K562 (cell line): ENCODE results near the gene MEAK7. TPM values are rescaled to one million over a fixed set of nuclear protein-coding genes. Genes with fewer than 3 reads are reported as not detected.

Experiments used
- ATAC-seq: fragments of 200-7000 bp; cut with Tn5 transposase; 3 replicates; pipeline ENCODE4 v1.9.1; 2020; ENCODE audit warnings: moderate library complexity
- BruUV-seq: library from RNA; stranded (reverse); fragments of 400-500 nt; replicated peaks from 2 replicates; lab custom pipeline; 2021; lab: Mats Ljungman, UMichigan
- CTCF ChIA-PET: fragments of 300-600 bp; formaldehyde crosslinking; extraction: SDS; loops from one replicate; lab custom pipeline; 2021; ENCODE audit warnings: low intra/inter-chr PET ratio; lab: Yijun Ruan, JAX
- POLR2A ChIA-PET: fragments of 300-600, 350-650 bp; sonication (Branson Sonifier 250); formaldehyde crosslinking; extraction: SDS; loops from one replicate; lab custom pipeline; 2021; ENCODE audit warnings: antibody characterized with exemption, inconsistent platforms; lab: Yijun Ruan, JAX
- DNase-seq, 4 experiments: peaks; one replicate each; pipeline versions ENCODE4 v3.0.0 to v3.0.0-alpha.2; 2011 to 2018; ENCODE audit warnings: low spot score in 3 of 4, mixed read lengths in 3 of 4; ENCODE audit errors: extremely low read depth in 1 of 4
- FAIRE-seq: peaks from 2 replicates; lab custom pipeline; 2011; peaks lifted over from hg19 to GRCh38; lab: Jason Lieb, UNC
- H2AFZ ChIP-seq: 2 replicates; pipeline ENCODE4 v1.6.0; 2011; ENCODE audit warnings: low read depth, low read length, control low read depth, inconsistent platforms
- H3K27ac ChIP-seq: fragments of 200-600 bp; 3 replicates; pipeline ENCODE4 v1.8.0; 2011; ENCODE audit warnings: low read depth, mild to moderate bottlenecking, control low read depth, inconsistent platforms, low read length, moderate library complexity, mixed read lengths; ENCODE audit errors: extremely low read depth
- H3K27me3 ChIP-seq, 2 experiments: fragments of 300-600 bp in 1 of 2; 2 replicates in 1 of 2; 3 replicates in 1 of 2; pipeline versions ENCODE4 v1.6.0 to v1.8.0; 2011; ENCODE audit warnings: inconsistent platforms in 2 of 2, low read length in 2 of 2, mild to moderate bottlenecking in 1 of 2, mixed read lengths in 1 of 2, moderate library complexity in 1 of 2; ENCODE audit not compliant: control insufficient read depth in 2 of 2, insufficient read depth in 2 of 2
- H3K36me3 ChIP-seq: fragments of 300-600 bp; 3 replicates; pipeline ENCODE4 v1.8.0; 2011; ENCODE audit warnings: mild to moderate bottlenecking, low read length, inconsistent platforms; ENCODE audit not compliant: control insufficient read depth, insufficient read depth
- H3K4me1 ChIP-seq, 2 experiments: fragments of 200-600 bp in 1 of 2; replicated peaks in 1 of 2; 2 replicates in 1 of 2; 3 replicates in 1 of 2; pipeline versions ENCODE4 v1.5.1 to v1.8.0; 2011; ENCODE audit warnings: inconsistent platforms in 2 of 2, low read length in 2 of 2, mild to moderate bottlenecking in 1 of 2, mixed read lengths in 1 of 2, moderate library complexity in 1 of 2; ENCODE audit not compliant: control insufficient read depth in 2 of 2, insufficient read depth in 2 of 2
- H3K4me2 ChIP-seq: 2 replicates; pipeline ENCODE4 v1.6.1; 2011; ENCODE audit warnings: low read length, control low read depth, inconsistent platforms, mixed read lengths; ENCODE audit not compliant: insufficient read depth
- H3K4me3 ChIP-seq: fragments of 200-600 bp; sonication (generic), shearing (Covaris generic); 2 replicates; pipeline ENCODE4 v1.5.1; 2016; ENCODE audit warnings: control low read depth, inconsistent platforms
- H3K79me2 ChIP-seq: fragments of 200-600 bp; 3 replicates; pipeline ENCODE4 v1.8.0; 2011; ENCODE audit warnings: low read length, inconsistent platforms; ENCODE audit not compliant: control insufficient read depth, insufficient read depth
- H3K9ac ChIP-seq, 2 experiments: 2 replicates each; pipeline versions ENCODE4 v1.6.0 to v1.6.1; 2011; ENCODE audit warnings: low read depth in 2 of 2, low read length in 2 of 2, control low read depth in 1 of 2, inconsistent platforms in 1 of 2, mild to moderate bottlenecking in 1 of 2, mixed read lengths in 1 of 2; ENCODE audit not compliant: insufficient read depth in 1 of 2
- H3K9me1 ChIP-seq: one replicate; pipeline ENCODE4 v1.6.0; 2011; ENCODE audit warnings: inconsistent platforms, mild to moderate bottlenecking, low read length, moderate library complexity; ENCODE audit not compliant: control insufficient read depth, insufficient read depth
- H3K9me3 ChIP-seq: replicated peaks from 2 replicates; pipeline ENCODE4 v1.5.1; 2011; ENCODE audit warnings: low read depth, low read length, inconsistent platforms; ENCODE audit not compliant: control insufficient read depth, insufficient read depth
- H4K20me1 ChIP-seq: replicated peaks from 2 replicates; pipeline ENCODE4 v1.6.1; 2011; ENCODE audit warnings: low read length, inconsistent platforms, mixed read lengths; ENCODE audit not compliant: control insufficient read depth, insufficient read depth
- HDGF ChIP-seq: fragments of 450-650 bp; IDR thresholded peaks from 2 replicates; pipeline ENCODE4 v1.6.1; 2016
- NR1H2 ChIP-seq: sonication (generic); formaldehyde crosslinking; IDR thresholded peaks from 2 replicates; pipeline ENCODE4 v1.4.0; 2020; ENCODE audit warnings: mild to moderate bottlenecking, missing genetic modification reagents
- POLR2H ChIP-seq: IDR thresholded peaks from 2 replicates; pipeline ENCODE4 v1.6.1; 2016; ENCODE audit warnings: missing genetic modification characterization, low read depth, mild to moderate bottlenecking, control low read depth, missing compliant biosample characterization, moderate library complexity
- ZNF274 ChIP-seq: IDR thresholded peaks from 2 replicates; pipeline ENCODE4 v1.6.1; 2011; ENCODE audit warnings: low read depth, mild to moderate bottlenecking, low read length, moderate library complexity, borderline replicate concordance
- ZNF444 ChIP-seq: fragments of 250-450 bp; sonication (Bioruptor Pico); IDR thresholded peaks from 2 replicates; pipeline ENCODE4 v1.4.0; 2020; ENCODE audit warnings: mild to moderate bottlenecking, moderate library complexity
- WGBS: fragments of 100-300 bp; shearing (Covaris generic); methylation state at CpG from one replicate; pipeline ENCODE4 v1.1.6; 2016; ENCODE audit warnings: low coverage, mixed read lengths; ENCODE audit not compliant: insufficient coverage; ENCODE audit errors: missing lambda C conversion rate; 5-methylcytosine and 5-hydroxymethylcytosine counted together
- in situ Hi-C: fragments of 300-500 bp; cut with MboI; formaldehyde crosslinking; loops from 4 replicates; pipeline ENCODE4 v1.15.0; 2018; ENCODE audit warnings: inconsistent platforms, mixed read lengths
- intact Hi-C: fragments of 100-400 bp; cut with micrococcal nuclease; formaldehyde crosslinking; loops from 2 replicates; pipeline ENCODE4 v1.14.2; 2022
- polyA plus RNA-seq, 8 experiments: library from polyadenylated mRNA; depleted of rRNA in 4 of 8; stranded (reverse) in 5 of 8; unstranded in 3 of 8; fragments of >200 nt; fragmentation: Nextera tagmentation in 2 of 8; fragmentation: Illumina TruSeq in 1 of 8; extraction: Ambion mirVana in 2 of 8; extraction: Trizol in 1 of 8; gene quantifications; 2 replicates each; pipeline versions ENCODE4 v1.2.1 to v1.2.3, GENCODE V29; 2011 to 2014; ENCODE audit warnings: inconsistent platforms in 1 of 8, missing spikeins in 1 of 8
- total RNA-seq, 7 experiments: library from RNA; depleted of rRNA in 6 of 7; stranded (reverse); fragments of >200 nt in 6 of 7; fragmentation: Illumina TruSeq in 2 of 7; extraction: Trizol in 2 of 7; gene quantifications; 2 replicates each; pipeline versions ENCODE4 v1.2.1 to v1.2.3, GENCODE V29; 2011 to 2021; ENCODE audit warnings: low replicate concordance in 1 of 7
- TF ChIP-seq, protein P1 (sequence below): sonication (generic); formaldehyde crosslinking; IDR thresholded peaks from 2 replicates; pipeline ENCODE4 v1.8.0; 2023; ENCODE audit warnings: mild to moderate bottlenecking, missing genetic modification reagents

The MEAK7 gene
- total and polyA plus RNA-seq, 9 of the 15 experiments (the other 6 are each of a cell fraction or from before 2014, with no cell fraction given): 1.4 to 14.5 (median 6.3) TPM

DNA sequence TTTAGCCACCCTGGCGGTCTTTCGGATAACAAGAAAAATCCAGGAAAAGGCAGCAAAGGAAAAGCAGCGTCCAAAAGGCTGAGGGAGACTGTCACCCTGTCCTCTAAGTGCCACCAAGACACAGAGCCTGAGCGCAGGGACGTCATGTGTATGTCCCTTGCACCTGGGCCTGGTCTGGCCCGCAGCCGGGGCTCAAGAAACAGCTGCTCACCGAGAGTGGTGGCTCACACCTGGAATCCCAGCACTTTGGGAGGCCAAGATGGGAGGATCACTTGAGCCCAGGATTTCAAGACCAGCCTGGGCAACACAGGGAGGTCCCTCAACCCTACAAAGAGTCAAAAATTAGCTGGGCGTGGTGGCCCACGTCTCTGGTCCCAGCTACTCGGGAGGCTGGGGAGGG is 9.2 kb upstream of the MEAK7 start:
- H2AFZ ChIP-seq: no peak overlapping the region
- intact Hi-C loops: loop anchor here (5.0 kb wide), 1 partner anchor 39 kb away; no protein-coding TSS in a partner anchor
- peaks cover 0 to 7% of the 10 kb centered on the region in 2 experiments; a peak in 1 of 5 replicates for H3K27me3 ChIP-seq
- H4K20me1 ChIP-seq: 0 out of 2 replicates have a peak, but pooled peaks cover 4% of the 10 kb centered on the region
- peak overlapping the region in 1 of 2 experiments; percentile 50; a peak in 2 of 4 replicates for H3K9ac ChIP-seq
- no peaks in the 10 kb centered on the region for H3K36me3 ChIP-seq
- no peak for ATAC-seq
- ChIA-PET CTCF (interaction anchor here (7.9 kb wide), 1 partner anchor 107 kb away, joined by 120 read pairs; the partner anchor contains the start of gene COTL1), POLR2A (interaction anchor here (0.5 to 1.7 kb wide), 4 partner anchors 9 to 1036 kb away, joined by 3 to 7 read pairs (median 3); partner anchors contain the start of gene MEAK7)
- peaks cover 7 to 11% of the 10 kb centered on the region in 2 experiments; a peak in 4 of 5 replicates for H3K4me1 ChIP-seq
- H3K4me3 ChIP-seq: no peak overlapping the region
- TF ChIP-seq NR1H2 (no peak), HDGF (no peak), POLR2H (tag) (no peak), ZNF444 (CRISPR knock-in tag) (no peak), ZNF274 (no peak)
- TF ChIP-seq, protein P1, sequence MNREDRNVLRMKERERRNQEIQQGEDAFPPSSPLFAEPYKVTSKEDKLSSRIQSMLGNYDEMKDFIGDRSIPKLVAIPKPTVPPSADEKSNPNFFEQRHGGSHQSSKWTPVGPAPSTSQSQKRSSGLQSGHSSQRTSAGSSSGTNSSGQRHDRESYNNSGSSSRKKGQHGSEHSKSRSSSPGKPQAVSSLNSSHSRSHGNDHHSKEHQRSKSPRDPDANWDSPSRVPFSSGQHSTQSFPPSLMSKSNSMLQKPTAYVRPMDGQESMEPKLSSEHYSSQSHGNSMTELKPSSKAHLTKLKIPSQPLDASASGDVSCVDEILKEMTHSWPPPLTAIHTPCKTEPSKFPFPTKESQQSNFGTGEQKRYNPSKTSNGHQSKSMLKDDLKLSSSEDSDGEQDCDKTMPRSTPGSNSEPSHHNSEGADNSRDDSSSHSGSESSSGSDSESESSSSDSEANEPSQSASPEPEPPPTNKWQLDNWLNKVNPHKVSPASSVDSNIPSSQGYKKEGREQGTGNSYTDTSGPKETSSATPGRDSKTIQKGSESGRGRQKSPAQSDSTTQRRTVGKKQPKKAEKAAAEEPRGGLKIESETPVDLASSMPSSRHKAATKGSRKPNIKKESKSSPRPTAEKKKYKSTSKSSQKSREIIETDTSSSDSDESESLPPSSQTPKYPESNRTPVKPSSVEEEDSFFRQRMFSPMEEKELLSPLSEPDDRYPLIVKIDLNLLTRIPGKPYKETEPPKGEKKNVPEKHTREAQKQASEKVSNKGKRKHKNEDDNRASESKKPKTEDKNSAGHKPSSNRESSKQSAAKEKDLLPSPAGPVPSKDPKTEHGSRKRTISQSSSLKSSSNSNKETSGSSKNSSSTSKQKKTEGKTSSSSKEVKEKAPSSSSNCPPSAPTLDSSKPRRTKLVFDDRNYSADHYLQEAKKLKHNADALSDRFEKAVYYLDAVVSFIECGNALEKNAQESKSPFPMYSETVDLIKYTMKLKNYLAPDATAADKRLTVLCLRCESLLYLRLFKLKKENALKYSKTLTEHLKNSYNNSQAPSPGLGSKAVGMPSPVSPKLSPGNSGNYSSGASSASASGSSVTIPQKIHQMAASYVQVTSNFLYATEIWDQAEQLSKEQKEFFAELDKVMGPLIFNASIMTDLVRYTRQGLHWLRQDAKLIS: no peak
- no peak overlapping the region for H3K4me2 ChIP-seq
- no peak for FAIRE-seq
- no peaks in the 10 kb centered on the region for H3K9me3 ChIP-seq
- H3K27ac ChIP-seq: no peak overlapping the region
- BruUV-seq: no TSS peak
- in situ Hi-C loops: loop anchor here (5.0 kb wide), 3 partner anchors 109 to 459 kb away; no protein-coding TSS in a partner anchor
- 56% methylated on average over 11 of the region's 11 CpGs for WGBS
- H3K9me1 ChIP-seq: no peaks in the 10 kb centered on the region
- no peak for DNase-seq
- H3K79me2 ChIP-seq: no peaks in the 10 kb centered on the region
